Neuronal stem cell (in vitro differentiated cells): ENCODE data around the gene SLC5A5. TPM values are rescaled to one million over a fixed set of nuclear protein-coding genes. Genes with fewer than 3 reads are reported as not detected.

Experiments used
- small RNA-seq: library from polyadenylated mRNA; stranded (forward); fragments of <200 nt; extraction: miRNeasy Mini kit (QIAGEN cat#:217004); gene quantifications from one replicate; pipeline ENCODE3, GENCODE V24; 2013; ENCODE audit not compliant: insufficient read depth

Gene SLC5A5

Small RNA genes within 50 kb of the gene (small RNA-seq; reads per million reads assigned to genes)
- not detected for gene SNORA68
